GM21526 (cell line): ENCODE results near the gene RGMA.
"Not testable (repeated sequence)": the region's sequence is repeated elsewhere in the genome, so short reads cannot be mapped to it uniquely, and the experiment has no call there.

Experiments
- ATAC-seq: cut with Tn5 transposase; IDR thresholded peaks from one replicate; pipeline ENCODE4 v1.9.1; 2021; ENCODE audit warnings: moderate library complexity; ENCODE audit not compliant: unreplicated experiment, low FRiP score

Gene RGMA

GRCh38 chr15:93068581-93069199 lies 20.3 kb downstream of the RGMA start:
- no peak for ATAC-seq

GRCh38 chr15:93067649-93068085 lies 21.3 kb downstream of the RGMA start:
- no peak for ATAC-seq

GRCh38 chr15:93066834-93067648 lies 22.0 kb downstream of the RGMA start:
- no peak for ATAC-seq

- no peak for ATAC-seq
These were observed 22.8 kb downstream of the RGMA start for GRCh38 chr15:93066224-93066681.

GRCh38 chr15:93065641-93066045 lies 23.4 kb downstream of the RGMA start:
- ATAC-seq: no peak

GRCh38 chr15:93063796-93064690 lies 25.0 kb downstream of the RGMA start:
- no peak for ATAC-seq

- ATAC-seq: no peak
These were observed 25.7 kb downstream of the RGMA start for GRCh38 chr15:93063262-93063671.

- ATAC-seq: not testable (repeated sequence)
These were observed 26.3 kb downstream of the RGMA start for GRCh38 chr15:93062628-93063261.

GRCh38 chr15:93060336-93061248 lies 28.4 kb downstream of the RGMA start:
- no peak for ATAC-seq

GRCh38 chr15:93059442-93059841 lies 29.6 kb downstream of the RGMA start:
- ATAC-seq: no peak

- no peak for ATAC-seq
These were observed 30.0 kb downstream of the RGMA start for GRCh38 chr15:93058904-93059427.

GRCh38 chr15:93058128-93058527 lies 30.9 kb downstream of the RGMA start:
- no peak for ATAC-seq

GRCh38 chr15:93057618-93058017 lies 31.4 kb downstream of the RGMA start:
- no peak for ATAC-seq

- no peak for ATAC-seq
These were observed 32.2 kb downstream of the RGMA start for GRCh38 chr15:93056836-93057235.

- no peak for ATAC-seq
These were observed 33.8 kb downstream of the RGMA start for GRCh38 chr15:93055211-93055610.

GRCh38 chr15:93052090-93052879 lies 36.7 kb downstream of the RGMA start:
- ATAC-seq: no peak

- ATAC-seq: no peak
These were observed 37.5 kb downstream of the RGMA start for GRCh38 chr15:93051236-93052089.
